ENCODE measurements around the gene UBE2U. TPM values are rescaled to one million over a fixed set of nuclear protein-coding genes. Genes with fewer than 3 reads are reported as not detected.
"Not testable (repeated sequence)": the region's sequence is repeated elsewhere in the genome, so short reads cannot be mapped to it uniquely, and the experiment has no call there.

Gene UBE2U
- total and polyA plus RNA-seq, 7 donors: not detected

DNA sequence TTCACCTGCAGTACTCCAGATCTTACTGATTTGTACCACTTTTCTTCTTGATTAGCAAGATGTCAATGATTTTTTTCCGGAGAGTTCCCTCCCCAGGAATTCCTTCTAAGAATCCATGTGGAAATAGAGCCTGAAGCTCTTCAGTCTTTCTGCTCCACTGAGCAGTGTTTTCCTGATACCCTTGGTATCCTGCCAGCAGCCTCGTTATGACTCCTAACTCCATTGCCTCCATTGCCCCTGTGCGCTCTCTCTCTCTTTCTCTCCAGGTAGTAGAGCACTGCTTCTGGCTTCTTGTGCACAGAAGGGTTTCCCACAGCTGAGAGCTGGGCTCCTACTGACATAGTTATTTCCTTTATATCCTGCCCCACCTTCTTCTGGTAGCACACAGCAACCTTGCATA lies 12.2 kb downstream of the UBE2U start:
- intact Hi-C loops (cut with DNase I): no loop called here
- TF ChIP-seq, protein P1, sequence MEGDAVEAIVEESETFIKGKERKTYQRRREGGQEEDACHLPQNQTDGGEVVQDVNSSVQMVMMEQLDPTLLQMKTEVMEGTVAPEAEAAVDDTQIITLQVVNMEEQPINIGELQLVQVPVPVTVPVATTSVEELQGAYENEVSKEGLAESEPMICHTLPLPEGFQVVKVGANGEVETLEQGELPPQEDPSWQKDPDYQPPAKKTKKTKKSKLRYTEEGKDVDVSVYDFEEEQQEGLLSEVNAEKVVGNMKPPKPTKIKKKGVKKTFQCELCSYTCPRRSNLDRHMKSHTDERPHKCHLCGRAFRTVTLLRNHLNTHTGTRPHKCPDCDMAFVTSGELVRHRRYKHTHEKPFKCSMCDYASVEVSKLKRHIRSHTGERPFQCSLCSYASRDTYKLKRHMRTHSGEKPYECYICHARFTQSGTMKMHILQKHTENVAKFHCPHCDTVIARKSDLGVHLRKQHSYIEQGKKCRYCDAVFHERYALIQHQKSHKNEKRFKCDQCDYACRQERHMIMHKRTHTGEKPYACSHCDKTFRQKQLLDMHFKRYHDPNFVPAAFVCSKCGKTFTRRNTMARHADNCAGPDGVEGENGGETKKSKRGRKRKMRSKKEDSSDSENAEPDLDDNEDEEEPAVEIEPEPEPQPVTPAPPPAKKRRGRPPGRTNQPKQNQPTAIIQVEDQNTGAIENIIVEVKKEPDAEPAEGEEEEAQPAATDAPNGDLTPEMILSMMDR (IDR thresholded peaks at IDR 0.05): no peak
- TF ChIP-seq POLR2A (IDR thresholded peaks at IDR 0.05) (no peak), POLR2AphosphoS5 (IDR thresholded peaks at IDR 0.05) (no peak), EP300 (IDR thresholded peaks at IDR 0.05) (no peak)

GRCh38 chr1:64220241-64220640 lies 16.8 kb downstream of the UBE2U start:
- H3K27me3 ChIP-seq: no peaks in the 10 kb centered on the region
- DNase-seq: no peak
- TF ChIP-seq POLR2A (IDR thresholded peaks at IDR 0.05): no peak
- TF ChIP-seq, protein P1 (IDR thresholded peaks at IDR 0.05): no peak
- no peak for TF ChIP-seq EP300 (IDR thresholded peaks at IDR 0.05)
- no peak for TF ChIP-seq POLR2AphosphoS5 (IDR thresholded peaks at IDR 0.05)
- peak overlapping the region in 1 of 4 donors; percentile 4 for H3K27ac ChIP-seq
- no peaks in the 10 kb centered on the region for H3K9me3 ChIP-seq
- no peaks in the 10 kb centered on the region for H3K4me1 ChIP-seq
- intact Hi-C loops (cut with DNase I): no loop called here
- H3K36me3 ChIP-seq: no peaks in the 10 kb centered on the region
- 79 to 85% methylated on average over 5 of the region's 5 CpGs for WGBS, 2 donors
- no peak overlapping the region for H3K4me3 ChIP-seq

More for the DNA sequence above, 12.2 kb downstream of the UBE2U start:
- Histone ChIP-seq H3K27me3 (no peaks in the 10 kb centered on the region), H3K4me1 (no peaks in the 10 kb centered on the region), H3K4me3 (no peak overlapping the region), H3K9me3 (no peaks in the 10 kb centered on the region), H3K27ac (no peak overlapping the region), H3K36me3 (no peaks in the 10 kb centered on the region)
- WGBS, 2 donors: 72 to 86% methylated on average over 3 of the region's 3 CpGs
- no peak for DNase-seq

DNA sequence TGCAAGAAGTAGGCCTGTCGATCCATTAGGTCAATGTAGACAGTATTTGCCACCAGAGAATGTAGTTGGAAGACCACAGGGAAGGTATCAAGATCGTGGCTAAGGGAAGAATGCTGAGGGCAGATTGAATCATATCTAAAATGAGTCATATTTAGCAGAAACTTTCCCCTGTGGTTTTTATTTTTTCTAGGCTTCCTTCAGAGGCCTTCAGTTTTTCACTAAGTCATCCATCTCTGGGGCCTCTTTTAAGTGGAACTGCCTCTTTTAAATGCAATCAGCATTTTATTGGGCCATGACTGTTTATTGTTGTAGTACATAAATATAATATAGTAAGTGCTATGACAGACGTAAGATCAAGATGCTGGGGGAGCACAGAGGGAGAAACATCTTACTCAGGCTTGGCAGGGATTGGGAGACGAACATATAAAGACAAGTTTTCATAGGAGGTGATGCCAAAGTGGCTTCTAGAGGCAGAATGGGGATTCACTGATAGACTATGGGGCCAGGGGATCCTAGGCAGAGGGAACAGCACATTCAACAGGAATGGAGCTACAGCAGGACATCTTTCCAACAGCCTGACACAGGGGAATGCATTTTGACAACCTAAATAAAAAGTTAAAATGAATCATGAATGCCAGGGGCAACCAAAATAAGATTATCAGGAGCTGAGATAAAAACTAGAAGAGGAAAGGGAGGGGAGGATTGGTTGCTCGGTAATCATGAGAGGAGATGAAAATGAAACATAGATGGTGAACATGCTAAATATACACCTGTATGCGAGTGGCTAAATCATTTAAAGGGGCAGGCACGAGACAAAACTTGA lies 20.1 kb downstream of the UBE2U start:
- Histone ChIP-seq H3K36me3 (no peaks in the 10 kb centered on the region), H3K4me3 (no peak overlapping the region), H3K9me3 (no peaks in the 10 kb centered on the region), H3K27me3 (no peaks in the 10 kb centered on the region), H3K4me1 (no peaks in the 10 kb centered on the region), H3K27ac (no peak overlapping the region)
- 55 to 61% methylated on average over 7 of the region's 7 CpGs for WGBS, 2 donors
- TF ChIP-seq POLR2AphosphoS5 (IDR thresholded peaks at IDR 0.05) (no peak), EP300 (IDR thresholded peaks at IDR 0.05) (no peak), POLR2A (IDR thresholded peaks at IDR 0.05) (no peak)
- TF ChIP-seq, protein P1 (IDR thresholded peaks at IDR 0.05): no peak
- DNase-seq: no peak
- intact Hi-C loops (cut with DNase I): no loop called here

- H3K9me3 ChIP-seq; intact Hi-C loops (cut with DNase I); H3K4me1 ChIP-seq; DNase-seq; H3K4me3 ChIP-seq; H3K27ac ChIP-seq; H3K36me3 ChIP-seq; H3K27me3 ChIP-seq: not testable (repeated sequence)
- 97% methylated on average over 7 of the region's 7 CpGs for WGBS, 2 donors
Observed at GRCh38 chr1:64224236-64224635, 20.8 kb downstream of the UBE2U start.

- Histone ChIP-seq H3K4me3 (no peak overlapping the region), H3K36me3 (no peaks in the 10 kb centered on the region), H3K4me1 (no peaks in the 10 kb centered on the region), H3K9me3 (no peaks in the 10 kb centered on the region), H3K27ac (no peak overlapping the region), H3K27me3 (no peaks in the 10 kb centered on the region)
- intact Hi-C loops (cut with DNase I): no loop called here
- DNase-seq: no peak
- no peak for TF ChIP-seq EP300 (IDR thresholded peaks at IDR 0.05)
- TF ChIP-seq, protein P1 (IDR thresholded peaks at IDR 0.05): no peak
- TF ChIP-seq POLR2AphosphoS5 (IDR thresholded peaks at IDR 0.05): no peak
- no peak for TF ChIP-seq POLR2A (IDR thresholded peaks at IDR 0.05)
- 77 to 88% methylated on average over 10 of the region's 10 CpGs for WGBS, 2 donors
Observed at GRCh38 chr1:64228167-64228957, 24.9 kb downstream of the UBE2U start.

Data from sigmoid colon (tissue), 7 donors.